ENCODE results near the gene CLSTN1. TPM values are rescaled to one million over a fixed set of nuclear protein-coding genes. Genes with fewer than 3 reads are reported as not detected.

CLSTN1 gene
- total and polyA plus RNA-seq, 2 experiments from 2014 or later, result 70.9 to 81.5 TPM

DNA sequence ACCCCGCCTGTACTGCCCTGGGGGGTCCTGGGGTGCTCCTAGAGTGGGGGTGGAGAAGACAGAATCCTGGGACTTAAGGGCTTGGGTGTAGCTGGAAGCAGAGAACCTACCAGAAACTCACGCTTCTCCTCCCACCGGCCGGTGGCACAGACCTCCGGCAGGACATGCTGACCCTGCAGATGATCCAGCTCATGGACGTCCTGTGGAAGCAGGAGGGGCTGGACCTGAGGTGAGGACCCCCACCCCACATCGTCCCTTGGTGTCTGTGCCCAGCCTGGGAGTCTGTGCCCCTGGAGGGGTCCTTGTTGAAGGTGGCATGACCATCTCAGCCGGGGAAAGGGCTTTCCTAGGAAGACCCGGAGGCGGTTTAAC, 101.4 kb downstream of the CLSTN1 start:
- Histone ChIP-seq H3K4me3 (no peak overlapping the region), H3K9me3 (ENCODE audit: low read depth) (no peaks in the 10 kb centered on the region), H3K36me3 (no peaks in the 10 kb centered on the region), H3K27me3 (no peaks in the 10 kb centered on the region), H3K27ac (no peak overlapping the region), H3K4me1 (ENCODE audit: low read depth) (no peaks in the 10 kb centered on the region)
- no peak for DNase-seq (ENCODE audit: low read depth in 1 of 2, low spot score in 1 of 2)
- TF ChIP-seq CTCF (IDR thresholded peaks at IDR 0.05; ENCODE audit: low read depth, low read length), result no peak

DNA sequence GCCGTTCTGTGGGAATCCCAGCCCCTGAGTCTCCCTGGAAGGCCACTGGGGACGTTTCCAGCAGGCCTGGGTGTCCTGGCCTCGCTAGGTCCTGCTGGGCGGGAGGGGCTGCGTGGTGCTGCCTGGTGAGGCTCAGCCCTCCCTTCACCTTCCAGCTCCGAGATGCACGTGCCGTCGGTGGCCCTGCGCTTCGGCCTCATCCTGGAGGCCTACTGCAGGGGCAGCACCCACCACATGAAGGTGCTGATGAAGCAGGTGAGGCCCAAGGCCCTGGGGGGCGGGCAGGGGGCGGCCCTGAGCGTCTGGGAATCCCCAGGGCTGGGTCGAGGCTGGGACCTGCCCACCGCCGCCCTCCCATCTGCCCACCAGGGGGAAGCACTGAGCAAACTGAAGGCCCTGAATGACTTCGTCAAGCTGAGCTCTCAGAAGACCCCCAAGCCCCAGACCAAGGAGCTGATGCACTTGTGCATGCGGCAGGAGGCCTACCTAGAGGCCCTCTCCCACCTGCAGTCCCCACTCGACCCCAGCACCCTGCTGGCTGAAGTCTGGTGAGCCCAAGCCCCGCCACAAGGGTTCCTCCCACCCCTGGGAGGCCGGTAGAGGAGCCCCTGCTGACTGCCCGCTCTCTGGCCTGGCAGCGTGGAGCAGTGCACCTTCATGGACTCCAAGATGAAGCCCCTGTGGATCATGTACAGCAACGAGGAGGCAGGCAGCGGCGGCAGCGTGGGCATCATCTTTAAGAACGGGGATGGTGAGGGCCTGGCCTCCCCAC, 102.0 kb downstream of the CLSTN1 start:
- peak; percentile 66 for TF ChIP-seq CTCF (IDR thresholded peaks at IDR 0.05; ENCODE audit: low read depth, low read length)

GRCh38 chr1:9720785-9721605, 102.8 kb downstream of the CLSTN1 start:
- Histone ChIP-seq H3K4me1 (ENCODE audit: low read depth) (no peaks in the 10 kb centered on the region), H3K4me3 (no peak overlapping the region), H3K9me3 (ENCODE audit: low read depth) (no peaks in the 10 kb centered on the region), H3K27me3 (no peaks in the 10 kb centered on the region), H3K36me3 (no peaks in the 10 kb centered on the region), H3K27ac (no peak overlapping the region)
- no peak for TF ChIP-seq CTCF (IDR thresholded peaks at IDR 0.05; ENCODE audit: low read depth, low read length)
- DNase-seq (ENCODE audit: low read depth in 1 of 2, low spot score in 1 of 2), result no peak

More for the DNA sequence above, 102.0 kb downstream of the CLSTN1 start:
- no peaks in the 10 kb centered on the region for H3K27me3 ChIP-seq
- no peaks in the 10 kb centered on the region for H3K36me3 ChIP-seq
- no peaks in the 10 kb centered on the region for H3K9me3 ChIP-seq (ENCODE audit: low read depth)
- no peak overlapping the region for H3K27ac ChIP-seq
- H3K4me3 ChIP-seq, result no peak overlapping the region
- peak; percentile 32 to 58 for DNase-seq (ENCODE audit: low read depth in 1 of 2, low spot score in 1 of 2)
- H3K4me1 ChIP-seq (ENCODE audit: low read depth), result no peaks in the 10 kb centered on the region

- no peak overlapping the region for H3K4me3 ChIP-seq
- DNase-seq (ENCODE audit: low read depth in 1 of 2, low spot score in 1 of 2), result no peak
- H3K9me3 ChIP-seq (ENCODE audit: low read depth), result no peaks in the 10 kb centered on the region
- H3K36me3 ChIP-seq, result no peaks in the 10 kb centered on the region
- no peak overlapping the region for H3K27ac ChIP-seq
- no peaks in the 10 kb centered on the region for H3K4me1 ChIP-seq (ENCODE audit: low read depth)
- H3K27me3 ChIP-seq, result no peaks in the 10 kb centered on the region
- TF ChIP-seq CTCF (IDR thresholded peaks at IDR 0.05; ENCODE audit: low read depth, low read length), result no peak
These were observed 103.6 kb downstream of the CLSTN1 start for GRCh38 chr1:9719978-9720722.

DNA sequence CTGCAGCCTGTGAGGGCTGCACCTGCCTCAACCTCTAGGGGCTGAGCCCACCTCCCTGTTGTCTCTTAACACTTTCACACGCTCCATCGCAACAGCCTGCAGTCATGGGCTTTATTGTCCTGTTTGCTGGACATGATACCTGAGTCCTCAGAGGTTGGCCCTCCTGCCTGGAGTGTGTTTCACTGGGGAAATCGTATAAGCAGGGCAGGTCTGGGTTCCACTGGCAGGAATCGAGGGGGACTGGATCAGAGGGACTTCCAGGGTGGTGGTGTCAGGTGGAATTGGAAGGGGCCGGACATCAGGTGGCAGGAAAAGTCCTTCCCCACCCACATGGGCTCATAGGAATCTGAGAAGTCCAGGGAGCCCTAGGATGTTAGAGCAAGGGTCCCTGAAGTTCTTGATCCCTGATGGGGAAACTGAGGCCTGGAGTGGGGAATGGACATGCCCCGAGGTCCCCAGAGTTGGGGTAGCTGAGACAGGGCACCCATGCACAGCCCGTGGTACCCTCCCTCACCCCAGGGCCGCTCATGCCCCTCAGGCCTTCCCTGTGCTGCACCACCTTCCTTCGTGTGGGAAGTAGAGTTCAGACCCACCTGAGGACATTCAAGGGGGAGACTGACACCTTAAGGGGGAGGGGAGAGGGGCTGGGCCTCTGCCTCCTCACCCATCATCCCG, 105.6 kb downstream of the CLSTN1 start:
- Histone ChIP-seq H3K27me3 (no peaks in the 10 kb centered on the region), H3K27ac (no peak overlapping the region), H3K9me3 (ENCODE audit: low read depth) (no peaks in the 10 kb centered on the region), H3K4me3 (no peak overlapping the region), H3K36me3 (no peaks in the 10 kb centered on the region), H3K4me1 (ENCODE audit: low read depth) (no peaks in the 10 kb centered on the region)
- no peak for TF ChIP-seq CTCF (IDR thresholded peaks at IDR 0.05; ENCODE audit: low read depth, low read length)
- no peak for DNase-seq (ENCODE audit: low read depth in 1 of 2, low spot score in 1 of 2)

Measured in cardiac muscle cell (in vitro differentiated cells and primary cell).